ENCODE measurements around the gene ACVR1B. TPM values are rescaled to one million over a fixed set of nuclear protein-coding genes. Genes with fewer than 3 reads are reported as not detected.

The ACVR1B gene
- total and polyA plus RNA-seq, 3 experiments from 2014 or later = 1.3 to 8.7 (median 7.8) TPM

GRCh38 chr12:51907856-51908425 is 43.6 kb upstream of the ACVR1B start:
- peaks cover 0 to 1% (median 0%) of the 10 kb centered on the region in 3 donors for H3K36me3 Mint-ChIP-seq
- peaks cover 0 to 8% (median 0%) of the 10 kb centered on the region in 3 donors for H3K4me1 Mint-ChIP-seq
- H3K4me1 ChIP-seq (ENCODE audit: insufficient read depth, low read length) = no peaks in the 10 kb centered on the region
- H3K27ac Mint-ChIP-seq = no peak overlapping the region
- H3K9me3 Mint-ChIP-seq = no peaks in the 10 kb centered on the region
- DNase-seq = no peak
- no peaks in the 10 kb centered on the region for H3K9me3 ChIP-seq (ENCODE audit: low read length)
- CTCF ChIA-PET = interaction anchor here (1.3 kb wide), 1 partner anchor 15 kb away, joined by 3 read pairs; no protein-coding TSS in a partner anchor
- H3K4me3 Mint-ChIP-seq = peak overlapping the region in 3 of 7 donors; percentile 20 to 41 (median 31)
- peaks cover 21 to 53% of the 10 kb centered on the region in 2 donors for H3K27me3 Mint-ChIP-seq
- H3K27me3 ChIP-seq (ENCODE audit: insufficient read depth, low read length, poor library complexity, severe bottlenecking) = peaks cover 10% of the 10 kb centered on the region
- POLR2A ChIA-PET = no interaction called here
- H3K36me3 ChIP-seq (ENCODE audit: insufficient read depth, low read length) = no peaks in the 10 kb centered on the region
- H3K27ac ChIP-seq (ENCODE audit: low read depth, low read length) = no peak overlapping the region
- no peak overlapping the region for H3K4me3 ChIP-seq (ENCODE audit: low read length)

- ChIA-PET CTCF (no interaction called here), POLR2A (no interaction called here)
- peaks cover 10% of the 10 kb centered on the region for H3K27me3 ChIP-seq (ENCODE audit: insufficient read depth, low read length, poor library complexity, severe bottlenecking)
- no peak overlapping the region for H3K4me3 Mint-ChIP-seq
- no peak overlapping the region for H3K27ac Mint-ChIP-seq
- no peaks in the 10 kb centered on the region for H3K9me3 ChIP-seq (ENCODE audit: low read length)
- H3K36me3 ChIP-seq (ENCODE audit: insufficient read depth, low read length) = no peaks in the 10 kb centered on the region
- H3K27ac ChIP-seq (ENCODE audit: low read depth, low read length) = no peak overlapping the region
- DNase-seq = no peak
- peaks cover 21 to 59% of the 10 kb centered on the region in 2 donors for H3K27me3 Mint-ChIP-seq
- H3K4me3 ChIP-seq (ENCODE audit: low read length) = no peak overlapping the region
- H3K9me3 Mint-ChIP-seq = no peaks in the 10 kb centered on the region
- peaks cover 0 to 8% (median 0%) of the 10 kb centered on the region in 3 donors for H3K4me1 Mint-ChIP-seq
- H3K36me3 Mint-ChIP-seq = peaks cover 0 to 1% (median 0%) of the 10 kb centered on the region in 3 donors
- H3K4me1 ChIP-seq (ENCODE audit: insufficient read depth, low read length) = no peaks in the 10 kb centered on the region
These were observed 42.5 kb upstream of the ACVR1B start for GRCh38 chr12:51908876-51909592.

GRCh38 chr12:51910168-51910567 is 41.3 kb upstream of the ACVR1B start:
- no peak for DNase-seq
- no peak overlapping the region for H3K27ac ChIP-seq (ENCODE audit: low read depth, low read length)
- H3K9me3 ChIP-seq (ENCODE audit: low read length) = no peaks in the 10 kb centered on the region
- no peaks in the 10 kb centered on the region for H3K4me1 ChIP-seq (ENCODE audit: insufficient read depth, low read length)
- Mint-ChIP-seq H3K4me3 (no peak overlapping the region), H3K9me3 (no peaks in the 10 kb centered on the region), H3K4me1 (peaks cover 0 to 8% (median 0%) of the 10 kb centered on the region in 3 donors), H3K36me3 (peaks cover 0 to 1% (median 0%) of the 10 kb centered on the region in 3 donors), H3K27me3 (peaks cover 21 to 59% of the 10 kb centered on the region in 2 donors), H3K27ac (no peak overlapping the region)
- CTCF ChIA-PET = interaction anchor here (0.7 kb wide), 1 partner anchor 13 kb away, joined by 3 read pairs; no protein-coding TSS in a partner anchor
- no peaks in the 10 kb centered on the region for H3K36me3 ChIP-seq (ENCODE audit: insufficient read depth, low read length)
- no peak overlapping the region for H3K4me3 ChIP-seq (ENCODE audit: low read length)
- peaks cover 10% of the 10 kb centered on the region for H3K27me3 ChIP-seq (ENCODE audit: insufficient read depth, low read length, poor library complexity, severe bottlenecking)
- POLR2A ChIA-PET = no interaction called here

- no peak overlapping the region for H3K4me3 Mint-ChIP-seq
- no peak overlapping the region for H3K27ac ChIP-seq (ENCODE audit: low read depth, low read length)
- H3K36me3 Mint-ChIP-seq = peaks cover 0 to 1% (median 0%) of the 10 kb centered on the region in 3 donors
- peaks cover 0 to 8% (median 0%) of the 10 kb centered on the region in 3 donors for H3K4me1 Mint-ChIP-seq
- no peak overlapping the region for H3K4me3 ChIP-seq (ENCODE audit: low read length)
- H3K9me3 ChIP-seq (ENCODE audit: low read length) = no peaks in the 10 kb centered on the region
- POLR2A ChIA-PET = no interaction called here
- peaks cover 6% of the 10 kb centered on the region for H3K27me3 ChIP-seq (ENCODE audit: insufficient read depth, low read length, poor library complexity, severe bottlenecking)
- H3K9me3 Mint-ChIP-seq = no peaks in the 10 kb centered on the region
- no peaks in the 10 kb centered on the region for H3K4me1 ChIP-seq (ENCODE audit: insufficient read depth, low read length)
- no peak overlapping the region for H3K27ac Mint-ChIP-seq
- DNase-seq = no peak
- H3K36me3 ChIP-seq (ENCODE audit: insufficient read depth, low read length) = no peaks in the 10 kb centered on the region
- CTCF ChIA-PET = interaction anchor here (0.7 kb wide), 1 partner anchor 13 kb away, joined by 3 read pairs; no protein-coding TSS in a partner anchor
- peaks cover 21 to 56% of the 10 kb centered on the region in 2 donors for H3K27me3 Mint-ChIP-seq
These were observed 40.8 kb upstream of the ACVR1B start for GRCh38 chr12:51910691-51911090.

- Mint-ChIP-seq H3K27me3 (peaks cover 20 to 52% of the 10 kb centered on the region in 2 donors), H3K4me3 (no peak overlapping the region), H3K27ac (no peak overlapping the region), H3K9me3 (no peaks in the 10 kb centered on the region), H3K4me1 (peaks cover 0 to 8% (median 0%) of the 10 kb centered on the region in 3 donors), H3K36me3 (peaks cover 0 to 1% (median 0%) of the 10 kb centered on the region in 3 donors)
- H3K27me3 ChIP-seq (ENCODE audit: insufficient read depth, low read length, poor library complexity, severe bottlenecking) = peaks cover 4% of the 10 kb centered on the region
- POLR2A ChIA-PET = no interaction called here
- H3K36me3 ChIP-seq (ENCODE audit: insufficient read depth, low read length) = no peaks in the 10 kb centered on the region
- H3K4me3 ChIP-seq (ENCODE audit: low read length) = no peak overlapping the region
- no peak overlapping the region for H3K27ac ChIP-seq (ENCODE audit: low read depth, low read length)
- H3K4me1 ChIP-seq (ENCODE audit: insufficient read depth, low read length) = no peaks in the 10 kb centered on the region
- CTCF ChIA-PET = interaction anchor here (2.3 kb wide), 1 partner anchor 11 kb away, joined by 15 read pairs; no protein-coding TSS in a partner anchor
- no peaks in the 10 kb centered on the region for H3K9me3 ChIP-seq (ENCODE audit: low read length)
- DNase-seq = no peak
These were observed 40.2 kb upstream of the ACVR1B start for GRCh38 chr12:51911307-51911706.

GRCh38 chr12:51911788-51912711 is 39.4 kb upstream of the ACVR1B start:
- CTCF ChIA-PET = interaction anchor here (1.0 to 2.3 kb wide), 3 partner anchors 11 to 113 kb away, joined by 3 to 15 read pairs (median 5); no protein-coding TSS in a partner anchor
- no peaks in the 10 kb centered on the region for H3K36me3 ChIP-seq (ENCODE audit: insufficient read depth, low read length)
- Mint-ChIP-seq H3K9me3 (no peaks in the 10 kb centered on the region), H3K4me1 (peaks cover 0 to 8% (median 0%) of the 10 kb centered on the region in 3 donors), H3K36me3 (peaks cover 0 to 1% (median 0%) of the 10 kb centered on the region in 3 donors), H3K4me3 (no peak overlapping the region), H3K27ac (no peak overlapping the region), H3K27me3 (peaks cover 16 to 48% of the 10 kb centered on the region in 2 donors)
- POLR2A ChIA-PET = no interaction called here
- H3K9me3 ChIP-seq (ENCODE audit: low read length) = no peaks in the 10 kb centered on the region
- no peak overlapping the region for H3K4me3 ChIP-seq (ENCODE audit: low read length)
- no peak for DNase-seq
- no peaks in the 10 kb centered on the region for H3K4me1 ChIP-seq (ENCODE audit: insufficient read depth, low read length)
- H3K27ac ChIP-seq (ENCODE audit: low read depth, low read length) = peak overlapping the region; percentile 54
- H3K27me3 ChIP-seq (ENCODE audit: insufficient read depth, low read length, poor library complexity, severe bottlenecking) = no peaks in the 10 kb centered on the region

- ChIA-PET CTCF (interaction anchor here (1.0 to 2.3 kb wide), 3 partner anchors 9 to 112 kb away, joined by 3 to 15 read pairs (median 5); no protein-coding TSS in a partner anchor), POLR2A (no interaction called here)
- Mint-ChIP-seq H3K4me3 (peak overlapping the region in 1 of 7 donors; percentile 40), H3K36me3 (peaks cover 0 to 1% (median 0%) of the 10 kb centered on the region in 3 donors), H3K27me3 (peaks cover 11 to 41% of the 10 kb centered on the region in 2 donors), H3K9me3 (no peaks in the 10 kb centered on the region), H3K4me1 (peaks cover 0 to 2% (median 0%) of the 10 kb centered on the region in 3 donors), H3K27ac (no peak overlapping the region)
- no peaks in the 10 kb centered on the region for H3K27me3 ChIP-seq (ENCODE audit: insufficient read depth, low read length, poor library complexity, severe bottlenecking)
- no peak for DNase-seq
- no peak overlapping the region for H3K4me3 ChIP-seq (ENCODE audit: low read length)
- no peaks in the 10 kb centered on the region for H3K9me3 ChIP-seq (ENCODE audit: low read length)
- H3K27ac ChIP-seq (ENCODE audit: low read depth, low read length) = peak overlapping the region; percentile 54
- no peaks in the 10 kb centered on the region for H3K36me3 ChIP-seq (ENCODE audit: insufficient read depth, low read length)
- H3K4me1 ChIP-seq (ENCODE audit: insufficient read depth, low read length) = no peaks in the 10 kb centered on the region
These were observed 38.1 kb upstream of the ACVR1B start for GRCh38 chr12:51913071-51914033.
